ENCODE measurements around the gene ABI3BP.

- TF ChIP-seq CTCF (IDR thresholded peaks at IDR 0.05; ENCODE audit: insufficient read depth, low read depth, low read length) (no peak), EZH2 (IDR thresholded peaks at IDR 0.05; ENCODE audit: insufficient read depth, low read length) (no peak)
Measured at GRCh38 chr3:100971798-100972197, 21.4 kb downstream of the ABI3BP start.

Measured in astrocyte (in vitro differentiated cells and primary cell).